HEK293 (cell line): ENCODE measurements around the gene RCSD1.

Experiments used
- CTCF ChIA-PET: fragments of 350-600 bp; formaldehyde crosslinking; extraction: SDS; loops from one replicate; lab custom pipeline; 2021; ENCODE audit warnings: antibody characterized with exemption; lab: Yijun Ruan, JAX
- POLR2A ChIA-PET: fragments of 300-600 bp; formaldehyde crosslinking; extraction: SDS; loops from one replicate; lab custom pipeline; 2020; ENCODE audit warnings: antibody characterized with exemption, inconsistent platforms; lab: Yijun Ruan, JAX
- H3K27ac ChIP-seq: fragments of 200-500 bp; sonication (Bioruptor generic); 2 replicates; pipeline ENCODE4 v1.5.1; 2014; ENCODE audit warnings: low read depth, low read length, control low read depth, inconsistent platforms; ENCODE audit errors: extremely low read depth
- H3K36me3 ChIP-seq, 2 experiments: fragments of 200-500 bp in 1 of 2; sonication (Bioruptor generic) in 1 of 2; 1 replicate in 1 of 2; 2 replicates in 1 of 2; pipeline ENCODE4 v1.5.1; 2014 to 2017; ENCODE audit warnings: inconsistent platforms in 2 of 2, low read length in 2 of 2; ENCODE audit not compliant: control insufficient read depth in 2 of 2, insufficient read depth in 1 of 2
- H3K4me1 ChIP-seq: fragments of 200-500 bp; sonication (Bioruptor generic); 2 replicates; pipeline ENCODE4 v1.5.1; 2014; ENCODE audit warnings: mild to moderate bottlenecking, low read length, inconsistent platforms; ENCODE audit not compliant: control insufficient read depth, insufficient read depth
- H3K4me3 ChIP-seq: 2 replicates; pipeline ENCODE4 v1.5.1; 2011; ENCODE audit warnings: low read depth, mild to moderate bottlenecking, control low read depth, low read length, moderate library complexity
- H3K9me3 ChIP-seq: fragments of 200-500 bp; sonication (Bioruptor generic); 2 replicates; pipeline ENCODE4 v1.5.1; 2014; ENCODE audit warnings: low read depth, low read length, inconsistent platforms; ENCODE audit not compliant: control insufficient read depth, insufficient read depth
- BCL11A ChIP-seq: fragments of 450-650 bp; formaldehyde crosslinking; IDR thresholded peaks from 2 replicates; pipeline ENCODE4 v1.5.1; 2016; ENCODE audit warnings: low read depth, missing biosample characterization, missing genetic modification characterization
- BCL11B ChIP-seq: fragments of 450-650 bp; formaldehyde crosslinking; IDR thresholded peaks from 2 replicates; pipeline ENCODE4 v1.5.1; 2016; ENCODE audit warnings: low read depth, missing biosample characterization, missing genetic modification characterization
- GLI4 ChIP-seq: fragments of 450-650 bp; formaldehyde crosslinking; IDR thresholded peaks from 2 replicates; pipeline ENCODE4 v1.5.1; 2016; ENCODE audit warnings: missing biosample characterization, missing genetic modification characterization
- SP3 ChIP-seq: fragments of 450-650 bp; formaldehyde crosslinking; IDR thresholded peaks from 2 replicates; pipeline ENCODE4 v1.5.1; 2016; ENCODE audit warnings: missing biosample characterization, missing genetic modification characterization
- ZBTB48 ChIP-seq: fragments of 450-650 bp; formaldehyde crosslinking; IDR thresholded peaks from 2 replicates; pipeline ENCODE4 v1.5.1; 2016; ENCODE audit warnings: missing biosample characterization, missing genetic modification characterization
- ZNF10 ChIP-seq: fragments of 450-650 bp; formaldehyde crosslinking; IDR thresholded peaks from 2 replicates; pipeline ENCODE4 v1.5.1; 2017; ENCODE audit warnings: missing biosample characterization, missing genetic modification characterization
- ZNF133 ChIP-seq: fragments of 450-650 bp; formaldehyde crosslinking; IDR thresholded peaks from 2 replicates; pipeline ENCODE4 v1.5.1; 2016; ENCODE audit warnings: missing biosample characterization, missing genetic modification characterization
- ZNF174 ChIP-seq: fragments of 450-650 bp; formaldehyde crosslinking; IDR thresholded peaks from 2 replicates; pipeline ENCODE4 v1.5.0; 2017; ENCODE audit warnings: missing biosample characterization, mild to moderate bottlenecking, missing genetic modification characterization
- ZNF221 ChIP-seq: fragments of 450-650 bp; formaldehyde crosslinking; IDR thresholded peaks from 2 replicates; pipeline ENCODE4 v1.5.1; 2017; ENCODE audit warnings: missing biosample characterization, missing genetic modification characterization, borderline replicate concordance
- ZNF341 ChIP-seq: fragments of 450-650 bp; formaldehyde crosslinking; IDR thresholded peaks from 2 replicates; pipeline ENCODE4; 2016; ENCODE audit warnings: low read depth, missing biosample characterization, missing genetic modification characterization
- ZNF433 ChIP-seq: fragments of 450-650 bp; formaldehyde crosslinking; IDR thresholded peaks from 2 replicates; pipeline ENCODE4 v1.5.1; 2016; ENCODE audit warnings: missing biosample characterization, missing genetic modification characterization, low read depth
- ZNF530 ChIP-seq: fragments of 450-650 bp; formaldehyde crosslinking; IDR thresholded peaks from 2 replicates; pipeline ENCODE4 v1.5.1; 2016; ENCODE audit warnings: low read depth, missing biosample characterization, missing genetic modification characterization
- ZNF558 ChIP-seq: fragments of 450-650 bp; formaldehyde crosslinking; IDR thresholded peaks from 2 replicates; pipeline ENCODE4 v1.5.1; 2016; ENCODE audit warnings: missing biosample characterization, missing genetic modification characterization
- ZNF768 ChIP-seq: fragments of 450-650 bp; formaldehyde crosslinking; IDR thresholded peaks from 2 replicates; pipeline ENCODE4 v1.5.1; 2018; ENCODE audit warnings: missing biosample characterization, mild to moderate bottlenecking, missing genetic modification characterization
- ZXDB ChIP-seq: fragments of 450-650 bp; formaldehyde crosslinking; IDR thresholded peaks from 2 replicates; pipeline ENCODE4 v1.5.1; 2016; ENCODE audit warnings: missing biosample characterization, missing genetic modification characterization
- TF ChIP-seq, protein P1 (sequence below): fragments of 450-650 bp; formaldehyde crosslinking; IDR thresholded peaks from 2 replicates; pipeline ENCODE4 v1.5.1; 2016; ENCODE audit warnings: missing biosample characterization, missing genetic modification characterization
- TF ChIP-seq, protein P2 (sequence below): fragments of 450-650 bp; formaldehyde crosslinking; IDR thresholded peaks from 2 replicates; pipeline ENCODE4 v1.5.1; 2016; ENCODE audit warnings: missing biosample characterization, missing genetic modification characterization, low read depth
- TF ChIP-seq, protein P3 (sequence below): fragments of 450-650 bp; formaldehyde crosslinking; IDR thresholded peaks from 2 replicates; pipeline ENCODE4 v1.5.1; 2017; ENCODE audit warnings: missing biosample characterization, mild to moderate bottlenecking, missing genetic modification characterization, moderate library complexity

Gene RCSD1

DNA sequence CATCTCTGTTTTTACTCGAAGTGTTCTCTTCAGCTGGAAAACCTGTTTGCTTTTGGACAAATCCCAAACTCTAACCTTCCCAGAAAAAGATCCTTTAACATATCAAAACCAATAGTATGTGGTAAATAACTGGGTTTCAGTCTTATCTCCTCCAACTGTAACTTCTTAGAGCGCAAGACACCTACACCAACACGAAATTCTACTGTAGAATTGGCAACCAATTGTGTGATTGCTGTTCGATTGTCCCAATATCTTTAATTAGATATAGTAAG, 85.9 kb downstream of the RCSD1 start:
- POLR2A ChIA-PET = interaction anchor here (3.5 kb wide), 1 partner anchor 221 kb away, joined by 23 read pairs; the partner anchor contains the start of genes DCAF6 and MPC2

DNA sequence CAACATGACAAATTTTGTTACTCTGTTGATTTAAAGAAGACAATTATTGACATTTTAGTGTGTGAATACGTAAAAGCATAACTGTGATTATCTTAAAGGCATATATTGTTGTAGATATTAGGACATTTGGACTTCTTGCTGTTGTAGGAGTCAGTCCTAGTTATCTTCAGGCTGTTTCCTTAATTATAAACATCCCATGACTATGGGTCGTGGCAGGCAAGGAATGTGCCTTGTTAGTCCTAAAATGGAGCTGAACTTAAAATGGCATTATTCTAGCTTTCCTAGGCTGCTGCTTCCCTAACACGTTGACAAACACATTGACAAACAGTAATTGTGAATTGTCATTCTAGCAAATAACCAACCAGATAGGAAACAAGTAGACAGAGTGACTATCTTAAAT, 87.3 kb downstream of the RCSD1 start:
- CTCF ChIA-PET = interaction anchor here (0.8 to 2.7 kb wide), 5 partner anchors 9 to 112 kb away, joined by 3 to 9 read pairs (median 3); no protein-coding TSS in a partner anchor
- no peaks in the 10 kb centered on the region for H3K4me1 ChIP-seq
- no peak for TF ChIP-seq ZNF530 (tag by site-specific recombination)
- TF ChIP-seq, protein P1, sequence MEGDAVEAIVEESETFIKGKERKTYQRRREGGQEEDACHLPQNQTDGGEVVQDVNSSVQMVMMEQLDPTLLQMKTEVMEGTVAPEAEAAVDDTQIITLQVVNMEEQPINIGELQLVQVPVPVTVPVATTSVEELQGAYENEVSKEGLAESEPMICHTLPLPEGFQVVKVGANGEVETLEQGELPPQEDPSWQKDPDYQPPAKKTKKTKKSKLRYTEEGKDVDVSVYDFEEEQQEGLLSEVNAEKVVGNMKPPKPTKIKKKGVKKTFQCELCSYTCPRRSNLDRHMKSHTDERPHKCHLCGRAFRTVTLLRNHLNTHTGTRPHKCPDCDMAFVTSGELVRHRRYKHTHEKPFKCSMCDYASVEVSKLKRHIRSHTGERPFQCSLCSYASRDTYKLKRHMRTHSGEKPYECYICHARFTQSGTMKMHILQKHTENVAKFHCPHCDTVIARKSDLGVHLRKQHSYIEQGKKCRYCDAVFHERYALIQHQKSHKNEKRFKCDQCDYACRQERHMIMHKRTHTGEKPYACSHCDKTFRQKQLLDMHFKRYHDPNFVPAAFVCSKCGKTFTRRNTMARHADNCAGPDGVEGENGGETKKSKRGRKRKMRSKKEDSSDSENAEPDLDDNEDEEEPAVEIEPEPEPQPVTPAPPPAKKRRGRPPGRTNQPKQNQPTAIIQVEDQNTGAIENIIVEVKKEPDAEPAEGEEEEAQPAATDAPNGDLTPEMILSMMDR = no peak
- no peak for TF ChIP-seq ZNF174 (tag by site-specific recombination)
- TF ChIP-seq, protein P2, sequence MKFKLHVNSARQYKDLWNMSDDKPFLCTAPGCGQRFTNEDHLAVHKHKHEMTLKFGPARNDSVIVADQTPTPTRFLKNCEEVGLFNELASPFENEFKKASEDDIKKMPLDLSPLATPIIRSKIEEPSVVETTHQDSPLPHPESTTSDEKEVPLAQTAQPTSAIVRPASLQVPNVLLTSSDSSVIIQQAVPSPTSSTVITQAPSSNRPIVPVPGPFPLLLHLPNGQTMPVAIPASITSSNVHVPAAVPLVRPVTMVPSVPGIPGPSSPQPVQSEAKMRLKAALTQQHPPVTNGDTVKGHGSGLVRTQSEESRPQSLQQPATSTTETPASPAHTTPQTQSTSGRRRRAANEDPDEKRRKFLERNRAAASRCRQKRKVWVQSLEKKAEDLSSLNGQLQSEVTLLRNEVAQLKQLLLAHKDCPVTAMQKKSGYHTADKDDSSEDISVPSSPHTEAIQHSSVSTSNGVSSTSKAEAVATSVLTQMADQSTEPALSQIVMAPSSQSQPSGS (tag by site-specific recombination) = no peak
- no peak for TF ChIP-seq ZNF10
- no peak for TF ChIP-seq ZXDB
- TF ChIP-seq ZNF768 (tag by site-specific recombination) = no peak
- TF ChIP-seq BCL11B (tag by site-specific recombination) = no peak
- no peak for TF ChIP-seq ZNF221
- TF ChIP-seq, protein P3, sequence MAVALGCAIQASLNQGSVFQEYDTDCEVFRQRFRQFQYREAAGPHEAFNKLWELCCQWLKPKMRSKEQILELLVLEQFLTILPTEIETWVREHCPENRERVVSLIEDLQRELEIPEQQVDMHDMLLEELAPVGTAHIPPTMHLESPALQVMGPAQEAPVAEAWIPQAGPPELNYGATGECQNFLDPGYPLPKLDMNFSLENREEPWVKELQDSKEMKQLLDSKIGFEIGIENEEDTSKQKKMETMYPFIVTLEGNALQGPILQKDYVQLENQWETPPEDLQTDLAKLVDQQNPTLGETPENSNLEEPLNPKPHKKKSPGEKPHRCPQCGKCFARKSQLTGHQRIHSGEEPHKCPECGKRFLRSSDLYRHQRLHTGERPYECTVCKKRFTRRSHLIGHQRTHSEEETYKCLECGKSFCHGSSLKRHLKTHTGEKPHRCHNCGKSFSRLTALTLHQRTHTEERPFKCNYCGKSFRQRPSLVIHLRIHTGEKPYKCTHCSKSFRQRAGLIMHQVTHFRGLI = no peak
- no peak for TF ChIP-seq BCL11A (tag by site-specific recombination)
- TF ChIP-seq SP3 (tag by site-specific recombination) = no peak
- no peaks in the 10 kb centered on the region for H3K9me3 ChIP-seq
- H3K36me3 ChIP-seq = no peaks in the 10 kb centered on the region
- POLR2A ChIA-PET = interaction anchor here (1.1 kb wide), 1 partner anchor 164 kb away, joined by 4 read pairs; the partner anchor contains the start of gene CREG1
- H3K4me3 ChIP-seq = no peak overlapping the region
- H3K27ac ChIP-seq = no peak overlapping the region

More for the DNA sequence above, 85.9 kb downstream of the RCSD1 start:
- Histone ChIP-seq H3K27ac (peak overlapping the region; percentile 1; the same call in 1 of the 2 replicates), H3K4me1 (no peaks in the 10 kb centered on the region), H3K9me3 (no peaks in the 10 kb centered on the region), H3K4me3 (peak overlapping the region; percentile 65), H3K36me3 (no peaks in the 10 kb centered on the region)
- CTCF ChIA-PET = interaction anchor here (0.6 to 2.7 kb wide), 9 partner anchors 8 to 723 kb away, joined by 3 to 9 read pairs (median 3); no protein-coding TSS in a partner anchor
- TF ChIP-seq ZNF433 (no peak), GLI4 (no peak), ZBTB48 (tag by site-specific recombination) (0 out of 2 replicates have a peak, but pooled peaks have one; percentile 7), ZNF341 (tag by site-specific recombination) (no peak), ZNF558 (tag by site-specific recombination) (no peak), ZNF133 (tag by site-specific recombination) (peak; percentile 57)
